H1 (cell line): ENCODE data around the gene PCED1B. TPM values are rescaled to one million over a fixed set of nuclear protein-coding genes. Genes with fewer than 3 reads are reported as not detected.

Experiments
- CTCF ChIA-PET: fragments of 300-600 bp; sonication (Branson Sonifier 250); formaldehyde crosslinking; loops from one replicate; lab custom pipeline; 2021; ENCODE audit not compliant: partially characterized antibody; lab: Charles Lee
- POLR2A ChIA-PET: fragments of 300-600 bp; sonication (Branson Sonifier 250); formaldehyde crosslinking; loops from one replicate; lab custom pipeline; 2021; ENCODE audit warnings: inconsistent platforms; ENCODE audit not compliant: partially characterized antibody; lab: Charles Lee
- DNase-seq, 2 experiments: peaks; one replicate each; pipeline versions ENCODE4 v3.0.0 to v3.0.0-alpha.2; 2010 to 2022; ENCODE audit warnings: low spot score in 2 of 2, low read depth in 1 of 2, mixed read lengths in 1 of 2
- FAIRE-seq: peaks from 2 replicates; lab custom pipeline; 2011; peaks lifted over from hg19 to GRCh38; lab: Jason Lieb, UNC
- H2AFZ ChIP-seq: 2 replicates; pipeline ENCODE4 v1.8.1; 2012; ENCODE audit warnings: low read length, inconsistent platforms
- H2AK5ac ChIP-seq: 2 replicates; pipeline ENCODE4 v1.6.1; 2013; ENCODE audit warnings: low read depth, low read length
- H2BK120ac ChIP-seq: replicated peaks from 2 replicates; pipeline ENCODE3; 2013; ENCODE audit warnings: low read depth, low read length, inconsistent platforms
- H2BK12ac ChIP-seq: 2 replicates; pipeline ENCODE4 v1.6.1; 2013; ENCODE audit warnings: low read depth, low read length
- H2BK15ac ChIP-seq: 2 replicates; pipeline ENCODE4 v1.6.1; 2013; ENCODE audit warnings: low read length
- H2BK20ac ChIP-seq: 2 replicates; pipeline ENCODE4 v1.6.1; 2013; ENCODE audit warnings: low read length
- H2BK5ac ChIP-seq: 2 replicates; pipeline ENCODE4 v1.6.1; 2013; ENCODE audit warnings: low read depth, low read length
- H3K14ac ChIP-seq: 2 replicates; pipeline ENCODE4 v1.6.1; 2013; ENCODE audit warnings: inconsistent platforms; ENCODE audit not compliant: insufficient read length
- H3K18ac ChIP-seq: 2 replicates; pipeline ENCODE4 v1.6.1; 2013; ENCODE audit warnings: low read length; ENCODE audit errors: extremely low read depth
- H3K23ac ChIP-seq: 2 replicates; pipeline ENCODE4 v1.6.1; 2013; ENCODE audit warnings: inconsistent platforms; ENCODE audit not compliant: insufficient read length
- H3K23me2 ChIP-seq: 2 replicates; pipeline ENCODE4 v1.6.1; 2013; ENCODE audit warnings: low read depth, low read length
- H3K27ac ChIP-seq: 2 replicates; pipeline ENCODE4 v1.6.1; 2011; ENCODE audit warnings: low read depth, low read length, inconsistent platforms
- H3K27me3 ChIP-seq, 4 experiments: replicated peaks in 1 of 4; 1 replicate in 1 of 4; 2 replicates in 3 of 4; pipeline versions ENCODE4 v1.6.1 to v1.8.1; 2011 to 2013; ENCODE audit warnings: low read length in 3 of 4, mild to moderate bottlenecking in 3 of 4, inconsistent platforms in 2 of 4, mixed read lengths in 2 of 4, moderate library complexity in 1 of 4; ENCODE audit not compliant: control insufficient read depth in 3 of 4, insufficient read depth in 3 of 4; ENCODE audit errors: extremely low read depth in 1 of 4
- H3K36me3 ChIP-seq, 4 experiments: 2 replicates each; pipeline versions ENCODE4 v1.6.1 to v1.8.1; 2011 to 2013; ENCODE audit warnings: mild to moderate bottlenecking in 4 of 4, low read length in 3 of 4, moderate library complexity in 2 of 4, control low read depth in 1 of 4, inconsistent platforms in 1 of 4; ENCODE audit not compliant: insufficient read depth in 4 of 4, control insufficient read depth in 2 of 4
- H3K4ac ChIP-seq: replicated peaks from 2 replicates; pipeline ENCODE3; 2013; ENCODE audit warnings: low read length, low read depth, mixed read lengths, inconsistent platforms; ENCODE audit not compliant: insufficient read length
- H3K4me1 ChIP-seq, 4 experiments: replicated peaks in 1 of 4; 1 replicate in 1 of 4; 2 replicates in 3 of 4; pipeline versions ENCODE4 v1.6.1 to v1.8.1; 2011 to 2013; ENCODE audit warnings: low read length in 3 of 4, inconsistent platforms in 2 of 4, mixed read lengths in 1 of 4; ENCODE audit not compliant: insufficient read depth in 4 of 4, control insufficient read depth in 3 of 4
- H3K4me2 ChIP-seq, 2 experiments: 2 replicates each; pipeline versions ENCODE4 v1.6.1 to v1.8.1; 2011 to 2013; ENCODE audit warnings: low read depth in 2 of 2, low read length in 2 of 2, control low read depth in 1 of 2, inconsistent platforms in 1 of 2, mild to moderate bottlenecking in 1 of 2; ENCODE audit not compliant: insufficient read depth in 1 of 2
- H3K4me3 ChIP-seq, 4 experiments: fragments of 200-600, 300-600 bp in 1 of 4; sonication (generic), shearing (Covaris generic), sonication (Bioruptor Twin) in 1 of 4; 2 replicates each; pipeline versions ENCODE4 v1.5.1 to v1.8.1; 2011 to 2016; ENCODE audit warnings: low read length in 4 of 4, low read depth in 3 of 4, control low read depth in 2 of 4, inconsistent platforms in 2 of 4, mild to moderate bottlenecking in 2 of 4, mixed read lengths in 1 of 4, moderate library complexity in 1 of 4; ENCODE audit not compliant: insufficient read depth in 2 of 4; ENCODE audit errors: extremely low read depth in 1 of 4
- H3K56ac ChIP-seq: replicated peaks from 2 replicates; pipeline ENCODE3; 2013; ENCODE audit warnings: low read depth, mild to moderate bottlenecking, mixed read lengths, low read length, inconsistent platforms; ENCODE audit not compliant: insufficient read length
- H3K79me1 ChIP-seq: 2 replicates; pipeline ENCODE4 v1.6.1; 2013; ENCODE audit warnings: low read depth, low read length, control low read depth
- H3K79me2 ChIP-seq, 2 experiments: 2 replicates each; pipeline versions ENCODE4 v1.6.1 to v1.8.1; 2012 to 2013; ENCODE audit warnings: low read length in 2 of 2, mild to moderate bottlenecking in 2 of 2, inconsistent platforms in 1 of 2; ENCODE audit not compliant: insufficient read depth in 2 of 2, control insufficient read depth in 1 of 2
- H3K9ac ChIP-seq, 4 experiments: replicated peaks in 1 of 4; 1 replicate in 1 of 4; 2 replicates in 3 of 4; pipeline versions ENCODE4 v1.6.1 to v1.8.1; 2011 to 2013; ENCODE audit warnings: low read depth in 3 of 4, low read length in 3 of 4, control low read depth in 2 of 4, mild to moderate bottlenecking in 2 of 4, moderate library complexity in 2 of 4, inconsistent platforms in 1 of 4; ENCODE audit errors: extremely low read depth in 1 of 4
- H3K9me3 ChIP-seq, 2 experiments: 2 replicates each; pipeline versions ENCODE4 v1.6.1 to v1.8.1; 2012 to 2013; ENCODE audit warnings: mild to moderate bottlenecking in 2 of 2, moderate library complexity in 2 of 2, control low read depth in 1 of 2, inconsistent platforms in 1 of 2, low read depth in 1 of 2, low read length in 1 of 2, mixed read lengths in 1 of 2; ENCODE audit not compliant: insufficient read depth in 2 of 2
- H4K20me1 ChIP-seq, 2 experiments: replicated peaks in 1 of 2; 2 replicates each; pipeline versions ENCODE3 to v1.8.1; 2011 to 2013; ENCODE audit warnings: inconsistent platforms in 2 of 2, low read length in 2 of 2, mild to moderate bottlenecking in 1 of 2; ENCODE audit not compliant: insufficient read depth in 2 of 2, control insufficient read depth in 1 of 2
- H4K5ac ChIP-seq: 2 replicates; pipeline ENCODE4 v1.6.1; 2013; ENCODE audit warnings: low read length, low read depth, mixed read lengths, inconsistent platforms; ENCODE audit not compliant: insufficient read length
- H4K8ac ChIP-seq: 2 replicates; pipeline ENCODE4 v1.8.0; 2013; ENCODE audit warnings: mild to moderate bottlenecking, moderate library complexity, low read length, inconsistent platforms; ENCODE audit not compliant: insufficient read depth; ENCODE audit errors: extremely low read depth
- H4K91ac ChIP-seq: replicated peaks from 2 replicates; pipeline ENCODE3; 2013; ENCODE audit warnings: low read length, mixed read lengths, inconsistent platforms; ENCODE audit not compliant: insufficient read length
- BACH1 ChIP-seq: IDR thresholded peaks from 2 replicates; pipeline ENCODE4 v1.6.1; 2012; ENCODE audit warnings: low read length, improper control_type of control experiment
- BRCA1 ChIP-seq: IDR thresholded peaks from 2 replicates; pipeline ENCODE4 v1.6.1; 2012; ENCODE audit warnings: low read depth, low read length, improper control_type of control experiment
- CBX8 ChIP-seq: fragments of 300-800, 300-1000 bp; sonication (generic); IDR thresholded peaks from 2 replicates; pipeline ENCODE4 v1.7.1; 2016; ENCODE audit warnings: low read depth, low read length, borderline replicate concordance
- CHD1 ChIP-seq: IDR thresholded peaks from 2 replicates; pipeline ENCODE4 v1.6.1; 2012; ENCODE audit warnings: low read depth, low read length, improper control_type of control experiment
- CHD2 ChIP-seq: IDR thresholded peaks from 2 replicates; pipeline ENCODE4 v1.6.1; 2012; ENCODE audit warnings: low read length, improper control_type of control experiment
- GABPA ChIP-seq: IDR thresholded peaks from 2 replicates; pipeline ENCODE4 v1.6.1; 2011; ENCODE audit warnings: mild to moderate bottlenecking, low read length, moderate library complexity, borderline replicate concordance; ENCODE audit not compliant: insufficient read depth
- POLR2AphosphoS5 ChIP-seq: IDR thresholded peaks from 2 replicates; pipeline ENCODE4 v1.6.1; 2011; ENCODE audit warnings: low read depth, low read length
- POU5F1 ChIP-seq: IDR thresholded peaks from 2 replicates; pipeline ENCODE4 v1.6.1; 2011; ENCODE audit warnings: low read depth, mild to moderate bottlenecking, low read length, moderate library complexity
- SIRT6 ChIP-seq: IDR thresholded peaks from one replicate; pipeline ENCODE4 v1.7.1; 2012; ENCODE audit warnings: low read length, inconsistent platforms
- TBP ChIP-seq: IDR thresholded peaks from 2 replicates; pipeline ENCODE4 v1.6.1; 2011; ENCODE audit warnings: low read depth, low read length, improper control_type of control experiment
- YY1 ChIP-seq: IDR thresholded peaks from 2 replicates; pipeline ENCODE4 v1.6.1; 2011; ENCODE audit warnings: low read depth, mild to moderate bottlenecking, low read length
- WGBS, 2 experiments: shearing (Covaris generic) in 1 of 2; methylation state at CpG; one replicate each; pipeline versions ENCODE4 v1.1.6 to v1.1.7; 2013 to 2015; ENCODE audit warnings: low lambda C conversion rate in 2 of 2, mixed read lengths in 2 of 2, inconsistent platforms in 1 of 2, low coverage in 1 of 2, missing lambda C conversion rate in 1 of 2; ENCODE audit not compliant: insufficient replicate concordance in 2 of 2, insufficient coverage in 1 of 2, insufficient read length in 1 of 2; ENCODE audit errors: extremely low coverage in 1 of 2, missing lambda C conversion rate in 1 of 2; 5-methylcytosine and 5-hydroxymethylcytosine counted together
- polyA plus RNA-seq, 7 experiments: library from polyadenylated mRNA; depleted of rRNA in 3 of 7; stranded (reverse) in 5 of 7; unstranded in 2 of 7; fragments of >200 nt in 5 of 7; fragments of 200-250 nt in 2 of 7; gene quantifications; 1 replicate in 5 of 7; 2 replicates in 1 of 7; 4 replicates in 1 of 7; pipeline versions ENCODE4 v1.2.1 to v1.2.3, GENCODE V29; 2011 to 2013; ENCODE audit warnings: missing spikeins in 2 of 7, mixed read lengths in 2 of 7
- total RNA-seq: library from RNA; stranded (reverse); fragmentation: NEBNext Ultra II Directional; extraction: Animal tissue kit (Norgen Biotek cat#: 25700); gene quantifications from 2 replicates; pipeline ENCODE4 v1.2.1, GENCODE V29; 2021
- TF ChIP-seq, protein P1 (sequence below): IDR thresholded peaks from 2 replicates; pipeline ENCODE4 v1.6.1; 2012; ENCODE audit warnings: inconsistent platforms
- TF ChIP-seq, protein P2 (sequence below): IDR thresholded peaks from 2 replicates; pipeline ENCODE4 v1.6.1; 2012; ENCODE audit warnings: inconsistent platforms

Gene PCED1B
- total and polyA plus RNA-seq, 2 of the 8 experiments (the other 6 are each of a cell fraction or from before 2014, with no cell fraction given), result 4.7 to 5.4 TPM

GRCh38 chr12:47188576-47189441 is 109.4 kb downstream of the PCED1B start:
- WGBS, 2 experiments, result 84% methylated on average over 6 of the region's 6 CpGs; no CpG with 5 or more reads in 1 of the 2 experiments

More at GRCh38 chr12:47188576-47189441, 109.4 kb downstream of the PCED1B start:
- Histone ChIP-seq H4K91ac (no peak overlapping the region), H4K5ac (no peak overlapping the region), H3K56ac (no peak overlapping the region), H3K4me2 (no peak overlapping the region), H2BK20ac (no peak overlapping the region), H3K14ac (no peak overlapping the region), H3K9me3 (no peaks in the 10 kb centered on the region), H3K27ac (no peak overlapping the region), H3K36me3 (no peaks in the 10 kb centered on the region), H2BK120ac (no peak overlapping the region), H3K4ac (no peak overlapping the region), H4K8ac (no peak overlapping the region), H3K23ac (no peak overlapping the region), H4K20me1 (no peaks in the 10 kb centered on the region), H3K79me1 (no peaks in the 10 kb centered on the region), H3K4me3 (no peak overlapping the region), H3K9ac (no peak overlapping the region), H2BK5ac (no peak overlapping the region), H3K23me2 (no peaks in the 10 kb centered on the region), H2AFZ (no peak overlapping the region), H3K18ac (no peak overlapping the region), H3K27me3 (no peaks in the 10 kb centered on the region), H3K79me2 (no peaks in the 10 kb centered on the region), H2BK15ac (no peak overlapping the region), H2BK12ac (no peak overlapping the region), H3K4me1 (peaks cover 0 to 13% (median 9%) of the 10 kb centered on the region in 4 experiments; a peak in 5 of 7 replicates), H2AK5ac (no peak overlapping the region)
- FAIRE-seq, result no peak
- TF ChIP-seq TBP (no peak), BACH1 (no peak), SIRT6 (no peak), BRCA1 (no peak), GABPA (no peak), POU5F1 (no peak), YY1 (no peak), CHD2 (no peak), CHD1 (no peak), POLR2AphosphoS5 (no peak), CBX8 (no peak)
- TF ChIP-seq, protein P1, sequence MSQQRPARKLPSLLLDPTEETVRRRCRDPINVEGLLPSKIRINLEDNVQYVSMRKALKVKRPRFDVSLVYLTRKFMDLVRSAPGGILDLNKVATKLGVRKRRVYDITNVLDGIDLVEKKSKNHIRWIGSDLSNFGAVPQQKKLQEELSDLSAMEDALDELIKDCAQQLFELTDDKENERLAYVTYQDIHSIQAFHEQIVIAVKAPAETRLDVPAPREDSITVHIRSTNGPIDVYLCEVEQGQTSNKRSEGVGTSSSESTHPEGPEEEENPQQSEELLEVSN, result no peak
- TF ChIP-seq, protein P2, sequence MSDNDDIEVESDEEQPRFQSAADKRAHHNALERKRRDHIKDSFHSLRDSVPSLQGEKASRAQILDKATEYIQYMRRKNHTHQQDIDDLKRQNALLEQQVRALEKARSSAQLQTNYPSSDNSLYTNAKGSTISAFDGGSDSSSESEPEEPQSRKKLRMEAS, result no peak
- DNase-seq, result no peak
- ChIA-PET CTCF (interaction anchor here (1.4 kb wide), 1 partner anchor 19 kb away, joined by 3 read pairs; no protein-coding TSS in a partner anchor), POLR2A (no interaction called here)
